NCI-H1105 treated with DMSO at 0.1 percent for 48 hours (cell line): Measurements from ENCODE around the gene MOXD1.

ENCODE experiments used
- DNase-seq: peaks from one replicate; lab custom pipeline; 2025; lab: John Stamatoyannopoulos, UW

Gene MOXD1

GRCh38 chr6:132400883-132401617 lies at the start of gene MOXD1:
TSS of gene MOXD1 (minus strand) at chr6:132401475. CDS start at chr6:132401426, 49 bp downstream.
- DNase-seq: peak; percentile 43

DNA sequence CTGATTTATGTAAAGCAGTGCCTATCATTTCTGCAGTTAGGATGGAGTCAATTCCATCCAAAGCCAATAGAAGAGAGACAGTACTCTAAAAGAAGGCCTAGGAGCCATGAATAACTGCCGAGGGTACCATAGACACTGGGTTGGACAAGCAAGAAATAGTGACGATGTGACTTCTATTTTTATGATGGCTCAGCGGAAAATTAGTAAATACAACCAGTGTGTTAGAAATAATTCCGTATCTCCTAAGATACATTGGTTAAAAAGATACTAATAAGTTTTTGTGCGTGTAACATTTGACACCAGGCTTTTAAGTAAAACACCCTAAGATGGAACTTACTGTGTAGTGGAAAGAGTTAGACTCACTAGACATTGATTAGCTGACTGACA lies 45.6 kb upstream of the MOXD1 start:
- no peak for DNase-seq

DNA sequence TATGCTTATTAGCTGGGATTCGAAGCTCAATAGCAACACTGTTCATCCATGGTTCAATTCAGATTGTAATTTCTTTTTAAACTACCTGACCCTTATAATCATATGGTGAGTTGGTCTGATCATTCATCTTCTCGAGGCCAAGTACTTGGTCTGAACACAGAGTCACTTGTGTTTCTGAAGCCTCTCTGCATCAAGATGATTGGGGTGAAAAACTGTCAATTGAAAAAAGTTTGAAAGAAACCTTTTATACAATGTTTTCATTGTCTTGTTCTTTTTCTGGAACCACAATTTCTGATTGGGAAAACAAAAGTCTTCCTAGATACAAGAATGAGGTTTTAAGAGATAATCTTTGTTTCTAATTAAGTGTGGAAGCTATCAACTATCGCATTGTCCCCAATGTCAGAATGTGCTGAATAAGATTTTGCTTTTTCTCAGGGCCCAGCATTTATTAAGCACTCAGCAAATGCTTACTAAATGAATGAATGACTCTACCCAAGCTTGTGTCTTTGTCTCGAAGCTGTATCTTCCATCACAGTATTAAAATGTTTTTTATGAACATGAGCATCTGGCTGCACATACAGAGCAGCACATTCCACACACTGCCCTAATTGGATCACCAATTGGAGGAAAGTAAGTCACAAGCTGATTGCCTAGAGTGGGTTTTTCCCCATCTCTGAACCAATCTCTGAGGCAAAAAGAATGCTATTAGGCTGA lies 45.0 kb upstream of the MOXD1 start:
- DNase-seq: no peak

DNA sequence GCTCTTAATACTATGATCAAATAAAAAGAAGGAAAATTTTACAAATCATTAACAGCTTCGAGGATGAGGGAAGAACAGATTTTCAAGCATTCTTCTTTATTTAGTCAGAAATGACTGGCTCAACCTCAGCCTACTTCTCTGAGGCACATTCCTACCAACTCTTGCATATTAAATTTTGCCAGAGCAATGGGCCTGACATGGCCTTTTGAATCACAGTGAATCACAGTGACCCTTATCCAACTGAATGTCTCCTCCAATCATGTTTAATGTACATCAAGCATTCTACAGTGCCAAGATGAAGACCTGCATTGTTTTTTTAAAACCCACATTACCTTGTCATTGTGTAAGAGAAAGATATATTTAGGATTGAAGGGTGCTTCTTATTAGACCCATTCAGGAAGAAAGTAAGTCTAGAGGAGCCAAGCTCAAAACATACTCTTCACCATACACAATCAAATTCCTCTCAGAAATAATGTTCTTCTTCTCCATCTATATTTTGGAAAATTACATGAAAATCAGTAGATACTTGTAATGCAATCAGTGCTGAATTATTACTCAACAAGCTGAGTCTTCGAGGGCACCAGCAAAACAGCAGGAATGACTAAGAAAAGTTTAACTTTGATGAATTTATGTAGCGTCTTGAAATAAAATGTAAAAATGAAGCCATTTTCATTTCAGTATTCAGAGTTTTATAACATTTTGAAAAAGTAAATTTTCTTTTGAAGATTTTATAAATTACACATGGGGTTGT lies 44.1 kb upstream of the MOXD1 start:
- no peak for DNase-seq

GRCh38 chr6:132443206-132443605 lies 41.9 kb upstream of the MOXD1 start:
- no peak for DNase-seq

DNA sequence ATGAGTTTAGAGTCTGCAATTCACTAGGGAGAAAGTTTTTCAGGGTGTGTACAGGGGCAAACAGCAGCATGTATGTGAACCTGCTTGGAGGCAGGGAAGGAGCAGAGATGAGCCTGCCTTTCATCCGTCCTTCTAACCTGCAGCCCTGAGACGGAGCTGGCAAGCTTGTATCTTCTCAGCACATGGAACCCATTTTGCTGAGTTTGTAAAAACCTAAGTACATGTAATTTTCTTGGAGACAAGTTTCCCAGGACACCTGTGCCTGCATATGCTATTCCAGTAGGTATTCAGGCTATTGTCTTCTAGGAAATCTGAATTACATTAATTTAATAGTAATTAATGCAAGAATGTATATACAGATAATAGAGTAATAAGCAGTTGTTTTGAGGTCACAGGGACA lies 28.8 kb upstream of the MOXD1 start:
- DNase-seq: no peak

- DNase-seq: no peak
These were observed 23.9 kb upstream of the MOXD1 start for GRCh38 chr6:132425176-132425575.

GRCh38 chr6:132423839-132424238 lies 22.6 kb upstream of the MOXD1 start:
- no peak for DNase-seq

- no peak for DNase-seq
These were observed 17.1 kb upstream of the MOXD1 start for GRCh38 chr6:132418235-132418965.

DNA sequence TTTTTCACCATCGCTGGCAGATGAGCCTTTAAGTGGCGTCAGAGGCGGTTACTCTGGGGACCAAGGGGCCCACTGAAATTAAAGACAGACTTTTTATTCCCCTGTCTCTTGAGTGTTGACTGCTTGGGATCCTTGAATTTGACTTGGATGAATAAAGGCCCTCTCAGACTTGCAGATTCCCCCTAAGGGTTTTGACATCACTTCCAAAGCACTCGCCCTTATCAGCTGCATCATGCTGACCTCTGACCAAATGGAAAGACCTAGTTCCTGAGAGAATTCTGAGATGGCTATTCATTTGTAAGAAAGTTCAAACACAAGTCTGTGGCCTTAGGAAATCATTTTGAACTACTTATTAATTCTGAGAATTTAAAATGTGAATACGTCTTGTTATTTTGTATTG lies 13.5 kb upstream of the MOXD1 start:
- no peak for DNase-seq

DNA sequence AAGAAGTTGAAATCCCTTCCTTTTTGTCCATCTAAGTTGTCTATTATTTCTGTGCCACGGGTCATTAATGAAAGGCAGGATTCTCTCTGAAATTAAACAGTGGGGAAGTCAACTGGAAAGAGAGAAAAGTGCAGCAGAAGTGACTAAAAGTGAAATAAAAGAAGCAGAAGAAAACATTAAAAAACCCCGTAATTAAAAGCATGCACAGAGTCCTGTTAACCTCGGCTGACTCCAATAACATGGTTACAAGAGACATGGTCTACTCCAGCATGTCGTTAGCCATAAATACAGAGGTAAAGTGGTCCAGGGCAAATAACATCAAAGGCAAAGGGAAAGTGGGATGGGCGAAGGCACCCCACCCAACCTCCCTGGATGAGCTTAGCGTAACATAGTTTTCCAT lies 13.0 kb upstream of the MOXD1 start:
- DNase-seq: no peak

- no peak for DNase-seq
These were observed 12.2 kb upstream of the MOXD1 start for GRCh38 chr6:132413499-132413802.

GRCh38 chr6:132412656-132413498 lies 11.6 kb upstream of the MOXD1 start:
- no peak for DNase-seq

- DNase-seq: no peak
These were observed 10.0 kb upstream of the MOXD1 start for GRCh38 chr6:132411296-132411695.

GRCh38 chr6:132410830-132411229 lies 9.6 kb upstream of the MOXD1 start:
- DNase-seq: no peak

DNA sequence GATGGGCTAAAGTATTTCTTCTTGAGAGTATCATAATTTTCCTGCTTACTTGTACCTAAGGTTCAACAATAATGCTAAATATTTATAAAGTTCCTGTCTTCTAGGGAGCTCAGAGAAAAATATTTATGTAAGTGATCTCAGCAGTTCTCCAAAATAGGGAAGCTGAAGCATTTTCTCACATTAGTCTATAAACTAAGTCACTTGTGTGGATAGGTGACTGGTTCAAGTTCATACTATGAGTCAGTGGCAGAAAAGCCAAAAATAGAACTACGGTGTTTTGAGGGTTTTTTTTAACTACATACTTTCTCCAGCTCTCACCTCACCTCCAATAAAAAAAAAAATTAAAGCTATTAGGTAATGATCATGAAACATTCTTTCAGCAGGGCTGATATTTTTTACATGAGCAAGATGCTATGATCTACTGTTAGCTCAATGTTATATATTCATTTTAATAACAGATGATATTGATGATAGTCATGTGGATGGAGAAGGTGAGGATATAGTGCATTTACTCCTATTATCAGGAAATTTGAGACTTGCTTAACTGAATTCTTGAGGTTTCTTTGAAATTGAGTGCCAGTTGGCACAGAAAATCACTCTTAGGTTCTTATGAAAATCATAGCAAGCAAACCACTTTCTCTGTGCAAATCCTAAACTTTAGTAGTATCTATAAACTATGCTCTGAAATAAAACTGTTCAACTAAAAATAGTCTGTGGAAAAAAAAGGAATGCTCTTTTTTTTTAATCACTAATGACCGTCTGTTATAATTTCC lies 4.1 kb upstream of the MOXD1 start:
- DNase-seq: no peak

GRCh38 chr6:132404736-132405135 lies 3.5 kb upstream of the MOXD1 start:
- no peak for DNase-seq

DNA sequence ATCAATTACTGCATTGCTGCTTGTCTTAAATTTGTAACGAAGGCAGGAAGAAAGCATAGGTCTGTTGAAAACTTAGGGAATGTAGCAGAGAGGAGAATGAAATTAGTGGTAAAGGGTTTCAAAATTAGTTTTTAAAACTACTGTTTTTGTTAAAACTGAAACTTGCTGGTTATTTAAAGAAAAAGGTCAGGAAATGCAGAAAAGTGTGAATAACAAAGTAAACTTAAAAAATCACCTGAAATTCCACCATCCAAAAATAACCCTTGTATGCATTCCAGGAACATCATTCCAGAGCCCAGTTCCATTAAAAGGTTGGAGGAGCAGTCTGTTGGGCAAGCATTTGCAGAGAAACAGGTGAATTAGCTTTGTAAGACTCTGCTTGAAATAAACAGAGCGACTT lies 3.1 kb upstream of the MOXD1 start:
- DNase-seq: no peak

DNA sequence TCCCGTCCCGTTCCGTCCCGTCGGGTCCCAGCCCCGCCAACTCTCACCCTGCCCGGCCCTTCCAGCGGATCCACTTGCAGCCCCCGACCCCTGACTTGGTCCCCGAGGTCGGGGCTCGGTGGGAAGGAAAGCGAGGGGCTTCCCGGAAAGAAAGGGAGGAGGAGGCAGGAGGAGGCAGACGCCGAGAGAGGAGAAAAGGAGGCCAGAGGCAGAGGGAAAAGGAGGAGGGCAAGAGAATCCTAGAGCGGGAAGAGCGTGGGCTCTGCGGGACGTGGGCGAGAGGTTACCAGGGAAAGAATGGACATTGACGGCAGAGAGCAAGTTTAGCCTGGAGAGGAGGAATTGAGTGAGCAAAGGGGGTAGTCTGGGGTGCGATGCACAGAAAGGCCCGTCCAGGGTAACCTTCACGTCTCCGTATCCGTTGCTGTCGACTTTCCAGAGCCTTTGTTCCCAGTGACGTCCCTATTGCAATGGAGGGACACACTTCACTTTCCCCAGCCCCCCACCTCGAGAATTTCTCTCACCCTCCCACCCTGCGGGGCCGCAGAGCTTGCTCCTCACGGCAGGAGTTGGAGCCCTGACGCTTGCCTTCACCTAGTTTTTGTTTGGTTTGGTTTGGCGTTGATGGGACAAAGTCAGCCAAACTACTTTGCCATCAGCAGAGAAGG lies 477 bp upstream of the MOXD1 start:
- no peak for DNase-seq

DNA sequence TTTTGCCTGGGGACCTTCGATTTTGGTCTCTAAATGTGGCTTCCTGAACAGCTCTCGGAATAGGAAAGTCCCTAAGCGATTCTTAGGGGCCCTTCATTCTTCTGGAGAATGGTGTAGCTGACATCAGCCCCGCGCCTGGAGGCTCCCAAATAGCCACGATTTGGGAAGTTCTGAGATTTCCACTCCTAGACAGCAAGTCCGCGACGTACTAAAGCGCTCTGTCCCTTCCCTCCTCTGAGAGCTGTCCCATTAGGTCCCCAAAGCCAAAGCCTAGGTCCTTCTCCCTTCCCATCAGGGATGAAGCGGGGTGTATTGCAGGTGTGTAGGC lies 756 bp downstream of the MOXD1 start:
- DNase-seq: no peak
